T follicular helper cell (primary cell): Measurements from ENCODE around the gene ZDHHC1.

ENCODE experiments used
- DNase-seq: peaks from one replicate; pipeline ENCODE4 v3.0.0-alpha.2; 2020; ENCODE audit warnings: low read depth

ZDHHC1 gene

DNA sequence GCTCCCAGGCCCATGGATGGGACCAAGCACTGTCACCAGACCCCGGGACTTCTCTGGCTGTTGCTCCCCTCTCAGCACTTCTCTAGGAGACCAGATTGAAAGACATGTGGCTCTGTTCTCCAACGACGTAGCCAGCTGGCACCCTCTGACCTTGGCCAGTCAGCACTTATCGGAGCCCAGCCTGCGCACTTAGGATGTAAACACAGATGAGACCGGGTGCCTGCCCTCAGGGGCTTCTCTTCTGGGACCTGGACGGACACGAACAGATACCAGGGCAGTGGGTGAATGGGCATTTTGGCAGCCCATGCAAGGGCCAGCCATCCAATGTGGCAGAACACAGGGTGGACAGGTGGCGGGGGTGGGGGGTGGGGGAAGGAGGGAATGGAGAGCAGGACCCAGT, 6.6 kb downstream of the ZDHHC1 start:
- DNase-seq, result no peak

DNA sequence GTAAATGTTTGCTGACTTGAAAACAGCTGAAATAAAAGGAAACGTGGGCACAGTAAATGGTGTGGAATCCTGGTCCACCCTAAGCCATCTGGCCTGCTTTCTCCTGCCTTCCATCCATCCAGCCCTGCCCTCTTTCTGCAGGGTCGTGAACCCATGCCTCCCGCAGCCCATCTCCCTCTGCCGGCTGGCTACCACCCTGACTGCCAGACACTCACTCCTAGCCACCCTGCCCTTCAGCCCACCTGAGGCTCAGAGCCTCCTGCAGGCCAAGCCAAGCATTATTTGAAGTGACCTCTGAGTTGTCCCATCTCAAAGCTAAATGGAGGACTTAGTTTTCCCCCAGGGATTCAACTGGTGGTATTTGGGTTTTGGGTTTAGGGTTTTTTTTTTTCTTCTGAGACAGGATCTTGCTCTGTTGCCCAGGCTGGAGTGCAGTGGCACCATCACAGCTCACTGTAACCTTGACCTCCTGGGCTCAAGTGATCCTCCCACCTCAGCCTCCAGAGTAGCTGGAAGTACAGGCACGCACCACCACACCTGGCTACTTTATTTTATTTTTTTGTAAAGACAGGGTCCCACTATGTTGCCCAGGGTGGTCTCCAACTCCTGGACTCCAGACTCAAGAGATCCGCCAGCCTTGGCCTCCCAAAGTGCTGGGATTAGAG, 8.4 kb downstream of the ZDHHC1 start:
- no peak for DNase-seq

DNA sequence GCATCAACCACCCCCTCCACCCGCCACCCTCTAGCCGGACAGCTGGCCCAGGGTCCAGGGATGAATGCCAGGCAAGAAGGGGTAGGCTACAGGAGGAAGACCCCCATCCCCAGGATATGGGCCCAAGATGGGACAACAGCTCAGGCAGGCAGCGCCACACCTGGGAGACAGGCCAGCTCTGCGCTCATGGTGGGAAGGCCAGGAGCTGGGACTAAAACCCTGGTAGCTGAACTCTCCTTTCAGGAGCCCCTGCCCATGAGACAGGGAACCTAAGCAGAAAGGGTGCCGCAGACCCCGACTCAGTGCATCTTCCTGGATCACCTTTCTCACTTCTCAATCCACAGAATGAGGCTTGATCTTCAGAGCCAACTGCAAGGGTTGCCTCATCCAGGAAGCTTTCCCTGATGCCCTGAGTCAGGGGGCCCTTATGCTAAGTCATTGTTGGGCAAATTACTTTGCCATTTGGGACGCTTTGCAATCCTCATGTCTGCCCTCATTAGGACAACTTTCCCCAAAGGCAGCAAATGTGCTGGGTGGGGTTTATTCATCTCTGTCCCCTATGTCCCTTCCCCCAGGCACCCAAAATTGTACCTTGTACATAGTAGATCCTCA, 9.0 kb downstream of the ZDHHC1 start:
- no peak for DNase-seq

DNA sequence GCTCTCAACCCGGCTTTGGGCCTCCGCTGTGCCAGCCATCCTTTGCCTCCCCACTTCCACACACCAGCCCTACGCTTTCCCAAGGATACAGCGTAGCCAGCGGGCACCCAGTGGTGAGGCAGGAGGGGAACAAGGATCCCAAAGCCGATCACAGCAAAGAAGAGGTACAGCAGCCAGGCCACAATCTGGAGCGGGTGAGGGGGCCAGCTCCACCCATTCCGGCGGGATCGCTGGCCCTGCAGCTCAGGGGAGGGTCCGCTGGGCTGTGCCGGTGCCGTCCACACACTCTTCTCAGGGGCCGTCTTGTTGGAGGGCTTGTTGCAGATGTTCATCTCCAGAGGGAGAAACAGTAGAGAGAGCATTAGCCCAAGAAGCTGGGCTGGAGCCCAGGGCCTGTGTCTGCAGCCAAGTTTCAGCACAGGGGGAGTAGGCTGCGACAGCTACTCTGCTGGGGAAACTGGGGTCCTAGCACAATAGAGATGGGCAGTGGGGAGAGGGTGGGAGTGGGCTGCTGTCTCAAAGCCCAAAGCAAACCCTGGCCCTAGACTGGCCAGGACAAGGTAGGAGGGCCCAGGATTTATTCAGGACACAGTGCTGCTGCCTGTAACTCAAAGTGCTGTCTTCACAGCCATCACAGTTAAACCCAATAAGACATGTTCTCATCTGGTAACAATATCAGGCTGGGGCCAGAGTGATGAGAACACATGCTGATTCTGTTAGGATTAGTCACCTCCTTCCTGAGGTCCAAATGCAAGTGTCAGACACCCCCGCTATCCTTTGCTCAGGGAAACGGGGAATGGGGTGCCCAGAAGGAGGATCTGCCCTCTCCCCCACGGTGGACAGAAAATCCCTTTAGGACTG, 9.9 kb downstream of the ZDHHC1 start:
- no peak for DNase-seq

DNA sequence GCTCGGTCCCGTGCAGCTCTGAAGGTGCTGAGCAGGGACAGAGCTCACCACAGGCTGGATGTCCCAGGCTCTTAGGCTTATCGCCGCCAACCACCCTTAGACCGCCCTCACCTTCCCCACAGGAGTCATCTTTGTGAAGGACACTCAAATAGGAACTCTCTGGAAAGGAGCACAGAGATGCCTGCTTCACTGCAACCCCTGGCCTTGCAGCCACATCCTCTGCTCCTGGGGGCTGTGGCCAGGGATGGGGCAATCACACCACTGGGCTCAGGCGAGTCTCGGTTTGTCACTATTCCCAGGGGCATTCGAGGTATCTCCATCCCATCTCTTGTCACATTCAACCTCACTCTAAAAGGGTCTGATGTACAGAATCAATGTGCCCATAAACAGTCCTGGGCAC, 10.9 kb downstream of the ZDHHC1 start:
- DNase-seq, result no peak

DNA sequence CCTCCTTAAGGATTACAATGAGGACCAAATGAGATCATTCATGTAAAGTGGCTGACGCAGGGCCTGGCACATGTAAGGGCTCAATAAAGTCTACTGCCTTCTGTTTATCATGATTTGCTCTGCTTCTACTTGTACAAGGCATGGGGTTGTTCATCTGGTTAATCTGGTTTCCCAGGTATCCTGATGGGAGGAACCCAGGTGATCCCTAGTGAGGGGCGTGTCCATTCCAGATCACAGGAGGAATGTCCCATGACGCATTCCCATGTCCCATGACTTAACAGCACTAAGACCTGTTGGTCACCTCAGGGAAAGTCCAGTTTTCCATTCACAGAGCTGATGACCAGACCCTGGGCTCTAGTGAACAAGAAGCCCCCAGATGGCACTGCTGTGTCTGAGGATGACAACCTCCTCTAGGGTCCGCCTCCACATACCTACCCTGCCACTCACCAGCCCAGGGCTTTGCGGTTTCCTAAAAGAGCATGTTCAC, 11.5 kb downstream of the ZDHHC1 start:
- DNase-seq, result no peak

DNA sequence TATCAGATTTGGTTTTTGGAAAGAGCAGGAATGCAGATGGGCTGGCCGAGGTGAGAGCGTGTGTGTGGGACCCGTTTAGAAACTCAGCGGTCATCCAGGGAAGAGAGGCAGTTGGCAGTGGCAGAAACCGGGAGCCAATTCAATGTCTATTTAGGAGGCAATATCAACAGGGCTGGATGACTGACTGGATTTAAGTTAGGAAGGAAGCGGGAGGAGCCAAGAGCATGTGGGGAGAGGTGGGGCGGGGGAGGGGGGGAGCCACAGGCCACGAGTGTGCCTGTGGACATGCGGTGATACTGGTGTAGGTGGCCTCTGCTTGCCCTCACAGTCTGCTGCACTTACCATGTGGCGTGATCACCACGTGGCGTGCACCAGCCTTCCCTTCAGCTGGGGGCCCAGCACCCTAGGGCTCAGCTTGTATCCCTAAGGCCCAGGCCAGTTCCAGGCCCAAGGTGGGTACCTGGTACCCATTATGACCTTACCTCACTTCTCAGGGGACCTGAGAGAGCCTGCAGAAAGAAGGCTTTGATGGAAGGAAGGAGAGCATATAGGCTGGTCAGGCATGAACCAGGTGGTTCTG, 12.2 kb downstream of the ZDHHC1 start:
- DNase-seq, result no peak

DNA sequence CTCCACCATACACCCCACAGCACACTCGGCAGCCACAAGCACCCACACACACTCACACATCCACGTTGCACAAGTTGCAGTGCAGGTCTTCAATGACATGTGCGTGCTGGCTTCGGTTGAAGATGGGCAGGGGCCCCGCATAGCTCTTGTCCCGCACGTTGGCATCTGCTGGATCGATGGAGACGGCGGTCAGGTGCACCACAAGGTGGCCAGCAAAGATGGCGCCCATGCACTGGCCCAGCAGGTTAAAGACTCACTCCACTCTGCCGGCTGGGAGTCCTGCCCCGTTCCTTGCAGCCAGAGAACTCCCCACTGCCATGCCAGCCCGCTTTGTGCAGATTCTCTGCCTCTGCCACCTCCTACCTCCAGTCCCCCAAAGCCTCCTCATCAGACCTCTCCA, 15.4 kb downstream of the ZDHHC1 start:
- DNase-seq, result no peak

DNA sequence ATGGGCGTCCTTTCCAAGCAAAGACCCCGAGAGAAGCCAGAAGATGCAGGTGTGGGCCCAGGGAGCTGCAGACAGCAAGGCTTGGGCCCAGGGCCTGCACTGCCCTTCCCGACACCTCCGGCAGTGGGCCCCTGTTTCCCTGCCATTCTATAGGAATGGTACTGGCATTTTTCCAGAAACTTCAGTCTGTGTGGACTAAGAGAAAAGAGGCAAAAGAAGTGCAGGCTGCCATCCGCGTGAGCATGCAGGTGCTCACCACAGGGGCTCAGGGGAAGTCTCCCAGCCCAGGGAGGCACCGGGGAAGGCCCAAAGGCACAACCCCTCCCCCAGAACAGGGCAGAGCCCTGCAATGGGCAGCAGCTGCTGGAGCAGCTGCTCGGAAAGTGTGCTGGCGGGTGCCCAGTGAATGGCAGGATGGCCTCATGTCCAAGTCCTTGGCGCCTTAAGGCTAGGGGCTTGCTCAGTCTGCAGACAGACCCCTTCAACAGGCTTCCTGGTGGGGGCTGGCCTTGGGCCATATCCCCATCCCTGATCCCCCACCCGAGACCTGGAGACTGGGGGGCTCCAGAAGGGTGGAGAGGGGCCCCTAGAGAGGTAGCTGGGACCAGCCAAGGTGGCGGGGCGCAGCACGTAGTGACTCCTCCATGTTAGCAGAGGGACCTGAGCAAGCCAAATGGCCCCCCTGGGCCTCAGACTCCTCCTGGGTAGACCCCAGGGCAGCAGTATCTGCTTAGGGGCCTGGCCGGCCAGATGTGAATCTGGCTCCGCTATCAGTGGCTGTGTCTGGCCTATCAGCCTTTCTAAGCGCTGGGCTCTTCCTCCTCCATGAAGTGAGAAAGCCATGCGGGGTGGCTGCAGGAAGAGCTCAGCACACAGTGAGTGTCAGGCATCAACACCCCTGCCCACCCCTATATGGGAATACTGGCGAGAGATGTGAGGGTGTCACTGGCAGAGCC, 16.2 kb downstream of the ZDHHC1 start:
- DNase-seq, result no peak

DNA sequence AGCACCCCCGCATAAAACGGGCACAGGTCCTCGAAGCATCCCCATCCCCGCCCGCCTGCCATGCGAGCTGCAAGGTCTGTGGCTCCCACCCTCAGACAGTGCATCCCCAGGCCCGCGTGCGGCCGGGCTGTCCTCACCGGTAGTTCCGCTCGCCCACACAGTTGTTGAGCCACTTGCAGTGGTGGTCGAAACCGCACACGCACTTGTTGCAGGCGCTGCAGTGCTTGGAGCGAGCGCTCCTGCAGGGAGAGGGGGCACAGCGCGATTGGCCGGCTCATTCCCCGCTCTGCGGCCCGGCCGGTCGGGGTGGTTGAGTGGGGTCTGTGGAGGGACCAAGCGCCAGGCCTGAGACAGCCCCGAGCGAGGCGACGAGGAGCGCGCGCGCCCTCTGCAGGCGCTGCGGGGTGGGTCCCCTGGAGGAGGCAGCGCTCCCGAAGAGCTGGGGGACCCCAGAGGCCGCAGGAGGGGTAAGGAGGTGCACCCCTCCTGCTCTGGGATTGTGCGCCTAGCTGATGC, 17.0 kb downstream of the ZDHHC1 start:
- no peak for DNase-seq

DNA sequence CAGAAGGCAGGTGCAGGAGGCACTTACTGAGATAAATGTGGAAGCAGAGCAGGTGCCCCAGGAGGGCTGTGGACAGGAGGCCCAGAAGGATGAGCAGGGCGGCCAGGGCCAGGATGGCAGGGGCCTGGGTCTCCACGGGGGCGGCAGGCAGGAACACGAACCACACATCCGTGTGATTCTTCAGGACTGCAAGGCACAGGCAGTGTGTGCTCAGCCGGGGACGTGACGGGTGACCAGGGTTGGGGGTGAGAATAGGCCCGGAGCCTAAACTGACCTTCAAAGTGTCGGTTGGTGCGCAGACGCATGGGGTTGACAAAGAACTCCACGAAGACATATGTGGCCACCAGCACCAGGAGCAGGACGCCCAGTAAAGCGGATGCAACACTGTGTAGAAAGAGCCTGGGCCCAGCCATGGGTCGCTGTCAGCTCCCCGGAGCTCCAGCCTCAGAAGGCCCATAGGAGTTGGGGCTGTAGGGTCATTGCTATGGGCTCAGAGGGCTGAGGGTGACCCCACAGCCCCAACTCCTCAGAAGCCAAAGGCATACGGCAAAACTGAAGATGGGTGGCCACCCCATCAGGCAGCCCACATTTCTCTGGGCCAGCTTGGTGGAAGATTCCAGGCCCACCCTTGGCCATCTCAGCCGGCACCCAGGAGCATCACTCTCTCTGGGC, 17.6 kb downstream of the ZDHHC1 start:
- no peak for DNase-seq

DNA sequence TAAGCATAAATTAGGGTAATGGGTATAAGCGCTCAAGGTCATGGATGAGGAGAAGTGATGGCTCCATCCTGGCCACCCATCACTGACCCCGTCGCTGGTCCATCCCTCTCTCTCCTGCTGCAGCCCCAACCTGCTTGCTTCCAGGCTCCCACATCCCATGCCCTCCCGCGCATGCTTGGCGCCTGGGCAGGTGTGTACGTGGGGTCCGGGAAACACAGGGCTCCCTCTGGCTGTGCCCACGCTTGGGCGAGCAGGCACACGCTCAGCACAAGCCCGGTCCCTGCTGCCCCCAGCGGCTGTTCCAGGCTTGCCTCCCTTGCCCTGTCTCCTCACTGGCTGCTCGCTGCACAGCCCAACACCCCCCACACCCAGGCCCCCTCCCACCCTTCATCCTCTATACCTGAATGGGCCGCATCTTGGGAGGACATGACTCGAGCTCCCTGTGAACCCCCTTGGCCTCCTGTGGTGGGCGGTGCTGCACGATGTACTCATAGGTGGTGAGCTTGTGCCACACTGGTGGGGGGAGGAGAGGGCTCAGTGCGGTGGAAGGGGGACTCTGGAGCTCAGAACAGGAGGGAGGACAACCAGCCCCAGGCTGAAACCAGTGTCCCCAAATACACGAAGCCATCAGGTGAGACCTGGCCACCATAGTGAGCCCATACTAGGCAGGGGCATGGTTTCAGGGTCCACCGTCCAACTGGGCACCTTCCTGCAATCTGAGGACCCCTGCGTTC, 18.3 kb downstream of the ZDHHC1 start:
- DNase-seq, result no peak

DNA sequence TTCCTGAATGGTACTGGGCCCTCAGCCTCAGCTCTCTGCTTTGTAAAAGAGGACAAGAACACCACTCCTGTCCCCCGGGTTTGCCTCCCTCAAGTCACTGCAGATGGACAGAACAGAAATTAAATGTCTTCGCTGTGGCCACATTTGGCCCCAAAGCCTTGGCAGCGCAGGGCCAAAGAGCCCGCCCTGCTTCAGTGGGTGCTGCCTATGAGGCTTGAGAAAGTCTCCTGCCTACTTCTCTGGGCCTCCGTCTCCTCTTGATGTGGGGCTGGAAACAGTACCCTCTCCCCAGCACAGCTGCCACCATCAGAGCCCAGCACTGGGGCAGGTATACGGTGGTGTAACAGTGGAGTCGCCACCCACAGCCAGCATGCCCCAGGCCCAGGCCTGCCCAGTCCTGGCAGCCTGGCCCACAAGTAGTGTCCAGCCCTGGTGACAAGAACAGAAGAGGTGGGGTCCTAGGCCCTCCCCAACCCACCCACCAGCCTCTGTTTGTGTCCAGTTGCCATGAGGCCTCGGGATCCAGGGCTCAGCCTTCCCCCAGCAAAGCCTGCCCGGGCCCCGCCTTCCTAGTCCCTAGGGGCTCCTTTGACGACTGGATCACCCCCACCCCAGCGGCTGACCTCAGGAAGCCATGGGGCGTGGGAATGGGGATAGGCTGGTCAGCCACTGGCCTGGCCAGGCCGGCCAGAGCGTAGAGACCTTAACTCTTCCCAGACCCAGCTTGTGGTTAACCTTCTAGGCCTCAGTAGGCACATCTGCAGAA, 19.1 kb downstream of the ZDHHC1 start:
- no peak for DNase-seq

DNA sequence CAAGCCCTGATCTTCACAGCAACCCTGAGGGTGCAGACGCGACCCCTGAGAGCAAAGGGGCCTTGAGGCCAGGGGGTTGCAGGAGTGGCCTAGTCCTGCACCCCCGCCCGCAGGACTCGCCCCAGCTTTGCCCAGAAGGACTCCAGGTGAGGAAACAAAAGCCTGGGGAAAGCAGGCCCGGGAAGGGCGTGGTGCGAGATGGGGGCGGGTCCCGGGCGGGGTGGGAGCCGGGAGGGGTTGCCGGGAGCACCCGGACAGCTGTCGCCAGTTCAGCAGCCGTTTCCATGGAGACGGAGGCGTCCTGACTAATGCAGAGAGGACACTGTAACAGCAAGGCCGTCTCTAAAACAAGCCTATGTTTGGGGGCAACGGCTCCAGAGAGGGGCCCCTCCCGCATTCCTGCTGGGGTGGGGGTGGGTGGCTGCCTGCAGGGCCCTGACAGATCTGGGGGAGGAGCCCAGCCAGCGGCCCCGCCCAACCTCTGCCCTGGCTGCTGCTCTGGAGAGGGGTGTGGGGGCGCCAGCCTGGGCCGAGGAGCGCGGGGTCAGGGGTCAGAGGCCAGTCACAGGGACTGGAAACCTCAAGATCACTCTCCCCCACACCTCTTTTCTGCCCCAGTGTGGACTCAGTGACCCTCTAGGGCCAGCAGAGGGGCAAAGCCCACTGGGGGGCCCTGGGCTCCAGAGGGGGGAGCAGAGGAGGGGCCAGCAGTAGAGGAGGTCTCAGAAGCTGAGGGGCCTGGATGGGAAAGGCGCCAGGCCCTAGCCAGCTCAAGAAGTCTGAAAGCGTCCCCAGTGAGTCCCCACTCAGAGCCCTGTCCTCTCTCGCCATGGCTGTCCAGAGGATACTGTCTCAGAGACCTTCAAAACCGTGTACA, 19.9 kb downstream of the ZDHHC1 start:
- DNase-seq, result no peak

DNA sequence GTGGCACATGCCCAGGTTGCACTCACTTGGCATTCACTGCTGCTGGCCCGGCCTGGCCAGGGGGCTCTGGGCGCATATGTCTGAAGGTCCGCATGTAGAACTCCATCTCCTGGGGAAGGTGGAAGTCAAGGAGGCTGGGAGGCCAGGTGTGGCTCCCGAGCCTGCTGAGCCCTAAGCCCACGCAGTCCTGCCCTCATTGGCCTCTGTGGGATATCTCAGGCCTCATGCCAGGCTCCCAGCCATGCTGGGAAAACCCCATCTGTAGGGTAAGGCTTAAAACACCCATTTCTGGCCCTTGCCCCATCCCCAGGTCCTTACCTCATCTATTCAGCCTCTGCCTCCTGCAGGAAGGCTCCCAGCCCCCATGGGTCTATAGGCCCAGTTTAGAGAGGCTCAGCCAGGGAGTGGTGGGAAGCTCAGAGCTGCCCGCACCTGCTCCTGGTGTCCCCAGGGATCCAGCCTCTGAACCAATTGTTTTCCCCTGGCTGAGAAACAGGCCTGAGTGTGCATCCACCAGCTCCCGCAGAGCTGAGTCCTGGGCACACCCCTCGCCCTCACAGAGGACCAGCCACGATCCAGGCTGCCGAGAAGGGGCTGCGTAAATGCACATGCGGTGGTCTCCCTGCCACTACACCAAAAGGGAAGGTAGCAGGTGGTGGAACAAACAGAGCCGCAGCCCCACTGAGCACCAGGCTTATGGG, 20.7 kb downstream of the ZDHHC1 start:
- DNase-seq, result no peak

DNA sequence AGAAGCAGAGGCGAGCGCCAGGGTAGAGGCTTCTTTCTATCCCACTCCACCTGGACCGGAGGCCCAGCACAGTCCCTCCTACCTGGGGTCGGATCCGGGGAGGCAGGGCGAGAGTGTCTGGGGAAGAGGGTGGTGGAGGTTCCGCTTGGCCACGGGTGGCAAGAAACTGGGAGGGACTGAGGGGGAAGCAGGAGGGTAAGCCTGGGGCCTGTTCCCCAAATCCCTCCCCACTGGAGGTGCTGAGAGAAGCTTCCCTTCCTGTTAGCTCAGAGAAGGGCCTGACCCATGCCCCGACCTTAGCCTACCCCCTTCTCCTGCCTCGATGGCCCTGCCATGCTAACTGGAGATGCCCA, 21.2 kb downstream of the ZDHHC1 start:
- no peak for DNase-seq
